ENCODE measurements around the gene PATJ. TPM values are rescaled to one million over a fixed set of nuclear protein-coding genes. Genes with fewer than 3 reads are reported as not detected.

PATJ gene
- total and polyA plus RNA-seq, 2 donors (not counting 1 experiment from before 2014, with no cell fraction given) = 8.0 to 45.3 TPM

DNA sequence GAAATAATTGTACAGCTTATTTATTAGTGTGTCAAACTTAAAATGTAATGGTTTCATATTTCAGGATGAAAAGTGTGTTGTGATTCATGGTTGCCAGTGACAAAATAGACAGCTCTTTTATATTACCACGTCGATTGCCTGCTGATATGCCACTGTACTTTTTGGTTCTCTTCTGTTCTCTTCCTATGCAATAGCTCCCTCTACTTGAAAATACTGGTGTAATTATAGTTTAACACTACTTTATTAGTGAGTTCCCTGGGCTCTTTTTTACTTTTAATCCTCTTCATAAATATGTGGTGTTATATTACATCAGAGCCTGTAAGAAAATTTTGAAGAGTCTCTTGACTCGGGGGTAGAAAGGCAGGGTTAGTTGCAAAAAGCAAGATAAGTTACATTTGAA, 111.3 kb downstream of the PATJ start:
- no peak overlapping the region for H3K9ac ChIP-seq (ENCODE audit: low read length)
- no peaks in the 10 kb centered on the region for H4K20me1 ChIP-seq (ENCODE audit: control insufficient read depth, insufficient read depth, low read length, poor library complexity, severe bottlenecking)
- peaks cover 0 to 3% of the 10 kb centered on the region in 2 experiments for H3K36me3 ChIP-seq (replicated peaks in 1 of 2; ENCODE audit: control extremely low read depth in 1 of 2, control insufficient read depth in 1 of 2, extremely low read depth in 1 of 2, insufficient read depth in 2 of 2, low read length in 1 of 2)
- no peak overlapping the region for H3K4me2 ChIP-seq (replicated peaks; ENCODE audit: low read depth, low read length, poor library complexity, severe bottlenecking)
- H3K27me3 ChIP-seq (replicated peaks in 1 of 4; ENCODE audit: control extremely low read depth in 1 of 4, control insufficient read depth in 3 of 4, insufficient read depth in 4 of 4, low read length in 3 of 4) = no peaks in the 10 kb centered on the region
- POLR2A ChIA-PET = no interaction called here
- CTCF ChIA-PET = interaction anchor here (0.8 to 4.2 kb wide), 7 partner anchors 9 to 1882 kb away, joined by 3 to 34 read pairs (median 5); no protein-coding TSS in a partner anchor
- Mint-ChIP-seq H3K4me3 (no peak overlapping the region), H3K4me1 (no peaks in the 10 kb centered on the region), H3K27me3 (no peaks in the 10 kb centered on the region), H3K9me3 (ENCODE audit: insufficient read depth) (no peaks in the 10 kb centered on the region), H3K27ac (no peak overlapping the region)
- H3K4me3 ChIP-seq (ENCODE audit: control extremely low read depth in 1 of 5, extremely low read depth in 1 of 5, insufficient read depth in 1 of 5, low read depth in 2 of 5, low read length in 4 of 5) = no peak overlapping the region
- no peaks in the 10 kb centered on the region for H3K79me2 ChIP-seq (ENCODE audit: control insufficient read depth, insufficient read depth, low read length)
- intact Hi-C loops (cut with micrococcal nuclease) = loop anchor here (5.0 kb wide), 3 partner anchors 401 to 881 kb away; no protein-coding TSS in a partner anchor
- DNase-seq = no peak
- H3K9me3 ChIP-seq (ENCODE audit: control extremely low read depth in 1 of 3, control insufficient read depth in 2 of 3, insufficient read depth in 1 of 3, low read length in 2 of 3) = no peaks in the 10 kb centered on the region
- WGBS (ENCODE audit: insufficient coverage) = 100% methylated on average over 1 of the region's 3 CpGs
- ATAC-seq (ENCODE audit: low read depth) = no peak
- H2AFZ ChIP-seq (ENCODE audit: insufficient read depth, low read depth, low read length, poor library complexity, severe bottlenecking) = no peak overlapping the region
- no peaks in the 10 kb centered on the region for H3K4me1 ChIP-seq (ENCODE audit: control insufficient read depth in 2 of 2, insufficient read depth in 2 of 2, low read length in 2 of 2)
- no peak overlapping the region for H3K27ac ChIP-seq (ENCODE audit: low read length in 2 of 2)
- no peak for TF ChIP-seq EZH2 (IDR thresholded peaks at IDR 0.05; ENCODE audit: borderline replicate concordance, insufficient read depth, low read depth, low read length, poor library complexity, severe bottlenecking)
- TF ChIP-seq, protein P1, sequence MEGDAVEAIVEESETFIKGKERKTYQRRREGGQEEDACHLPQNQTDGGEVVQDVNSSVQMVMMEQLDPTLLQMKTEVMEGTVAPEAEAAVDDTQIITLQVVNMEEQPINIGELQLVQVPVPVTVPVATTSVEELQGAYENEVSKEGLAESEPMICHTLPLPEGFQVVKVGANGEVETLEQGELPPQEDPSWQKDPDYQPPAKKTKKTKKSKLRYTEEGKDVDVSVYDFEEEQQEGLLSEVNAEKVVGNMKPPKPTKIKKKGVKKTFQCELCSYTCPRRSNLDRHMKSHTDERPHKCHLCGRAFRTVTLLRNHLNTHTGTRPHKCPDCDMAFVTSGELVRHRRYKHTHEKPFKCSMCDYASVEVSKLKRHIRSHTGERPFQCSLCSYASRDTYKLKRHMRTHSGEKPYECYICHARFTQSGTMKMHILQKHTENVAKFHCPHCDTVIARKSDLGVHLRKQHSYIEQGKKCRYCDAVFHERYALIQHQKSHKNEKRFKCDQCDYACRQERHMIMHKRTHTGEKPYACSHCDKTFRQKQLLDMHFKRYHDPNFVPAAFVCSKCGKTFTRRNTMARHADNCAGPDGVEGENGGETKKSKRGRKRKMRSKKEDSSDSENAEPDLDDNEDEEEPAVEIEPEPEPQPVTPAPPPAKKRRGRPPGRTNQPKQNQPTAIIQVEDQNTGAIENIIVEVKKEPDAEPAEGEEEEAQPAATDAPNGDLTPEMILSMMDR (IDR thresholded peaks at IDR 0.05) = no peak

DNA sequence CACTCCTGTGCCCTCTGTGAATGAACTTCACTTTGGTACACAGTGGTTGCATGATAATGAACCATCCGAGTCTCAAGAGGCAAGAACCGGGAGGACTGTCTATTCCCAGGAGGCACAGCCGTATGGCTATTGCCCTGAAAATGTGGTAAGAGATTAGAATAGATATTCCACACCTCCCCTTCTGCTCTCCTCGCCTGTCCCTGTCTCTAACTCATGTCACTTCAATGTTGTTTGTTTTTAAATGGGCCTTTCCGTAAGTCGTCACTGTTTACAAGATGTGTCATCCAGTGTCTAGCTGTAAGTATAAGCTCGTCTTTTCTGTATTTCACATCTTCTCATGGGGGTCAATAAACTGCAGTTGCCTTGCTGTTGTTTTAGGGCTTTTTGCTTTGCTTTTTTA, 122.2 kb downstream of the PATJ start:
- no peak for TF ChIP-seq EZH2 (IDR thresholded peaks at IDR 0.05; ENCODE audit: borderline replicate concordance, insufficient read depth, low read depth, low read length, poor library complexity, severe bottlenecking)
- TF ChIP-seq, protein P1 (IDR thresholded peaks at IDR 0.05) = no peak

More for the DNA sequence above, 122.2 kb downstream of the PATJ start:
- Histone ChIP-seq H3K27me3 (replicated peaks in 1 of 4; ENCODE audit: control extremely low read depth in 1 of 4, control insufficient read depth in 3 of 4, insufficient read depth in 4 of 4, low read length in 3 of 4) (no peaks in the 10 kb centered on the region), H3K4me2 (replicated peaks; ENCODE audit: low read depth, low read length, poor library complexity, severe bottlenecking) (no peak overlapping the region), H4K20me1 (ENCODE audit: control insufficient read depth, insufficient read depth, low read length, poor library complexity, severe bottlenecking) (no peaks in the 10 kb centered on the region), H2AFZ (ENCODE audit: insufficient read depth, low read depth, low read length, poor library complexity, severe bottlenecking) (no peak overlapping the region), H3K79me2 (ENCODE audit: control insufficient read depth, insufficient read depth, low read length) (no peaks in the 10 kb centered on the region), H3K9me3 (ENCODE audit: control extremely low read depth in 1 of 3, control insufficient read depth in 2 of 3, insufficient read depth in 1 of 3, low read length in 2 of 3) (peaks cover 0 to 7% (median 3%) of the 10 kb centered on the region in 3 donors), H3K36me3 (replicated peaks in 1 of 2; ENCODE audit: control extremely low read depth in 1 of 2, control insufficient read depth in 1 of 2, extremely low read depth in 1 of 2, insufficient read depth in 2 of 2, low read length in 1 of 2) (peaks cover 0 to 10% of the 10 kb centered on the region in 2 experiments), H3K27ac (ENCODE audit: low read length in 2 of 2) (no peak overlapping the region), H3K9ac (ENCODE audit: low read length) (no peak overlapping the region), H3K4me1 (ENCODE audit: control insufficient read depth in 2 of 2, insufficient read depth in 2 of 2, low read length in 2 of 2) (no peaks in the 10 kb centered on the region), H3K4me3 (ENCODE audit: control extremely low read depth in 1 of 5, extremely low read depth in 1 of 5, insufficient read depth in 1 of 5, low read depth in 2 of 5, low read length in 4 of 5) (no peak overlapping the region)
- peaks cover 2% of the 10 kb centered on the region for H3K9me3 Mint-ChIP-seq (ENCODE audit: insufficient read depth)
- no peak overlapping the region for H3K27ac Mint-ChIP-seq
- no peaks in the 10 kb centered on the region for H3K27me3 Mint-ChIP-seq
- no peak for DNase-seq
- WGBS (ENCODE audit: insufficient coverage) = 94% methylated on average over 2 of the region's 7 CpGs
- H3K4me1 Mint-ChIP-seq = peaks cover 5% of the 10 kb centered on the region
- ATAC-seq (ENCODE audit: low read depth) = no peak
- H3K4me3 Mint-ChIP-seq = no peak overlapping the region
- intact Hi-C loops (cut with micrococcal nuclease) = no loop called here
- ChIA-PET CTCF (interaction anchor here (1.3 kb wide), 1 partner anchor 12 kb away, joined by 3 read pairs; no protein-coding TSS in a partner anchor), POLR2A (no interaction called here)
